ENCODE measurements around the gene RHOT1.
"Not testable (repeated sequence)": the region's sequence is repeated elsewhere in the genome, so short reads cannot be mapped to it uniquely, and the experiment has no call there.

Gene RHOT1

DNA sequence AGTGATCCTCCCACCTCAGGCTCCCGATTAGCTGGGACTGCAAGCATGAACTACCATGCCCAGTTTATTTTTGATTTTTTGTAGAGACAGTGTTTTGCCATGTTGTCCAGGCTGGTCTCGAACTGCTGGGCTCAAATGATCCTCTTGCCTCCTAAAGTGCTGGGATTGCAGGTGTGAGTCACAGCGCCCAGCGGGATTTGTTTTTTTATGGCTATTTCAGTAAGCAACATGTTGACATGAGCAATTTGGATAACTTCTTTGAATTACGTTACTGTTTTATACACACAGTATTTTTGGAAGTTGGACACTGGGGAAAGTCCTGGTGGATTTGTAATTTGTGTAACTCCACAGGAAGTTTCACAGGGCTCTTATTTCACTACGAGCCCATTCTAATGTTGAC is 18.5 kb upstream of the RHOT1 start:
- no peak for DNase-seq (ENCODE audit: low read depth in 1 of 2, low spot score in 1 of 2)

- no peak for DNase-seq (ENCODE audit: low read depth in 1 of 2, low spot score in 1 of 2)
Measured at GRCh38 chr17:32124985-32125847, 17.1 kb upstream of the RHOT1 start.

- no peak for DNase-seq (ENCODE audit: low read depth in 1 of 2, low spot score in 1 of 2)
Measured at GRCh38 chr17:32125848-32126153, 16.5 kb upstream of the RHOT1 start.

GRCh38 chr17:32126325-32126724 is 16.0 kb upstream of the RHOT1 start:
- DNase-seq (ENCODE audit: low read depth in 1 of 2, low spot score in 1 of 2): no peak

- DNase-seq (ENCODE audit: low read depth in 1 of 2, low spot score in 1 of 2): no peak
Measured at GRCh38 chr17:32126746-32127145, 15.6 kb upstream of the RHOT1 start.

DNA sequence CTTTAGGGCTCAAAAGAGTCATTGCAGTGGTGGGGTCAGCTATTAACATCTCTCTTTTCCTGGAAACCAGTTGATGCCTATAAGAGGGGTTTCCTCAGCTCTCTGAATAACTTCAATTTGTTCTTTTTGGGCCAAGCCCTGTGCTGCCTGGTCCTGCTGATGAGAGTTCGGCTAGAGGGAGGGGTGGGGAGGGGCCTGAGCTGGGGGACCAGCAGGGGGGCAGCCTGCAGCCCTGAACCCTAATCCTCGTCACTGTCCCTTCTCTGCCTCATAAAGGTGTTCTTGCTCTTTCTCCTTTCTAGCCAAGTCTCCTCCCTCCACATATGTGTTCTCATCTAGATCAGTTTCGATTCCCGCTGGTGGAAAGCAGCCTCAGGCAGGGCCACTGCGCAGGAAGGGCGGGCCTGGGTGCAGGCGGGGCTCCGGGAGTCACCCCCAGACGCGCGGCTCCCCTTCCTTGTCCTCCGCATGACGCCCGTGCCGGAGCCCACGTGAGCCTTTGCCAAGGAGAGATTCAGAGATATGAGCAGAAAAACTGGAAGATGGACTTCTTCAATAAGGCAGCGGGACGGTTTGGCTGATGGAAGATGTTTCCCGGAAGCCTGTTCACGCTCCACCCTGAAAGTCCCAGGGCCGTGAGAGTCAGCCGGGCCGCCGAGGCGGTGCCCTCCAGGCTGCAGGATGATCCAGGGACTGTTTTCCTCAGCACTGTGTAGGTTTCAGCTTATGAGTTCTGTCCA is 15.0 kb upstream of the RHOT1 start:
- peak; percentile 58 to 73 for DNase-seq (ENCODE audit: low read depth in 1 of 2, low spot score in 1 of 2)

DNA sequence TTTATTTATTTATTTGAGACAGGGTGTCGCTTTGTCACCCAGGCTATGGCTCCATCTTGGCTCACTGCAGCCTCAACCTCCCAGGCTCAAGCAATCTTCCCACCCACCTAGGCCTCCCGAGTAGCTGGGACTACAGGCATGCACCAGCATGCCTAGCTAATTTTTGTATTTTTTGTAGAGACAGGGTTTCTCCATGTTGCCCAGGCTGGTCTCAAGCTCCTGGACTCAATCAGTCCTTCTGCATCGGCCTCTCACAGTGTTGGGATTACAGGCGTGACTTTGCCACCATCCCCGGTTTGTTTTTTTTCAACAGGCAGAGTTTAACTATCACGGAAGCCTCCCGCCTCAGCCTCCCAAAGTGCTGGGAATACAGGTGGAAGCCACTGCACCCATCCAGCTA is 13.8 kb upstream of the RHOT1 start:
- not testable (repeated sequence) for DNase-seq (ENCODE audit: low read depth in 1 of 2, low spot score in 1 of 2)

DNA sequence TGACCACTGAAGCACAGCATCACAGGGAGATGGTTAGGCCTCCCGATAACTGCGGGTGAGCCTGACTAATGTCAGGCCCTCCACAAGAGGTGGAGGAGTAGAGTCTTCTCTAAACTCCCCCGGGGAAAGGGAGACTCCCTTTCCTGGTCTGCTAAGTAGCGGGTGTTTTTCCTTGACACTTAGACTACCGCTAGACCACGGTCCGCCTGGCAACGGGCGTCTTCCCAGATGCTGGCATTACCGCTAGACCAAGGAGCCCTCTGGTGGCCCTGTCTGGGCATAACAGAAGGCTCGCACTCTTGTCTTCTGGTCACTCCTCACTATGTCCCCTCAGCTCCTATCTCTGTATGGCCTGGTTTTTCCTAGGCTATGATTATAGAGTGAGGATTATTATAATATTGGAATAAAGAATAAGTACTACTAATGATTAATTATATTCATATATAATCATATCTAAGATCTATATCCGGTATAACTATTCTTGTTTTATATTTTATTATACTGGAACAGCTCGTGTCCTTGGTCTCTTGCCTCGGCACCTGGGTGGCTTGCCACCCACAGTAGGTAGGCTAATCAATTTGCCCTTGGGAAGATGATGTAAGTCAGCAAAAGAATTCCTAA is 6.7 kb upstream of the RHOT1 start:
- DNase-seq (ENCODE audit: low read depth in 1 of 2, low spot score in 1 of 2): not testable (repeated sequence)

- no peak for DNase-seq (ENCODE audit: low read depth in 1 of 2, low spot score in 1 of 2)
Measured at GRCh38 chr17:32136856-32137255, 5.4 kb upstream of the RHOT1 start.

GRCh38 chr17:32139504-32139903 is 2.8 kb upstream of the RHOT1 start:
- not testable (repeated sequence) for DNase-seq (ENCODE audit: low read depth in 1 of 2, low spot score in 1 of 2)

- DNase-seq (ENCODE audit: low read depth in 1 of 2, low spot score in 1 of 2): no peak
Measured at GRCh38 chr17:32141258-32141657, 1.0 kb upstream of the RHOT1 start.

- DNase-seq (ENCODE audit: low read depth in 1 of 2, low spot score in 1 of 2): no peak
Measured at GRCh38 chr17:32141679-32142037, 644 bp upstream of the RHOT1 start.

DNA sequence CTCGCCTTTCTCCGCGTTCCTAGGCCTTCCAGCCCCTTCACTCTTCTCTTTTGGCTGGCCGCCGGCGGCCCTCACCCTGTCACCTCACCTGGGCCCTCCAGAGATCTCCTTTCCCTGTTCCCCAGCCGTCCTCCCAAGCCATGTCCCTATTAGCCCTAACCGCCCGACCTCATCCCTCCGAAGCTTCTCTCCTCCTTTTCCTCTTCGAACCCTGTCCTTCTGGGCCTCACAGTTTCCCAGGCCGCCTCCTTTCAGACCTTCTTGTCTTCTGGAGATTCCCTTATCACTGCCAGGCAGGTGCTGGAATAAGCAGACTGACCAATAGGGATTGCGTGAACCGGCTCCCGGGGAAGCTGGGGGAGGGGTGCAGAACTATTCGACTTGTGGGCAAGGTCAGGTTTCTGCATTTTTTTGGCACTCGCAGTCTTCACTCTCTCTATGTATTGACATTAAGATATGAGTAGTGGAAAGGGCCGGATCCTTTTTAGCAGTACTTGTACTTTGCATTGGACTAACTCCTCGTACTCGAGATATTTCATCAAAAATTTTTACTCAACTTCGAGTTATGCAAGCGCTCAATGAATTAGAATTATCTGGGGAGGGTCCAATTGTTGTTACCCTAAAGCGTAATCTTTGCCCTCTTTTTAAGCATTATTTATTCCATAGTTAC is 690 bp downstream of the RHOT1 start:
- DNase-seq (ENCODE audit: low read depth in 1 of 2, low spot score in 1 of 2): no peak

- DNase-seq (ENCODE audit: low read depth in 1 of 2, low spot score in 1 of 2): no peak
Measured at GRCh38 chr17:32143527-32143870, 1.2 kb downstream of the RHOT1 start.

DNA sequence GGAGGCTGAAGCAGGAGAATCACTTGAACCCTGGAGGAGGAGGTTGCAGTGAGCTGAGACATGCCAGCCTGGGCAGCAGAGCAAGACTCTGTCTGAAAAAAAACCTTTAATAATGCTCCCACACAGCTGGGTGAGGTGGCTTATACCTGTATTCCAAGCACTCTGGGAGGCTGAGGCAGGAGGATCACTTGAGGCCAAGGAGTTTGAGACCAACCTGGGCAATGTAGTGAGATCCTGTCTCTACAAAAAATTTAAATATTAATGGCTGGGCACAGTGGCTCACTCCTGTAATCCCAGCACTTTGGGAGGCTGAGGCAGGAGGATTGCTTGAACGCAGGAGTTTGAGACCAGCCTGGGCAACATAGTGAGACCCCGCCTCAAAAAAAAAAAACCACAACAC is 2.1 kb downstream of the RHOT1 start:
- DNase-seq (ENCODE audit: low read depth in 1 of 2, low spot score in 1 of 2): not testable (repeated sequence)

- DNase-seq (ENCODE audit: low read depth in 1 of 2, low spot score in 1 of 2): no peak
Measured at GRCh38 chr17:32148351-32148750, 6.0 kb downstream of the RHOT1 start.

GRCh38 chr17:32150358-32150757 is 8.1 kb downstream of the RHOT1 start:
- DNase-seq (ENCODE audit: low read depth in 1 of 2, low spot score in 1 of 2): no peak

- no peak for DNase-seq (ENCODE audit: low read depth in 1 of 2, low spot score in 1 of 2)
Measured at GRCh38 chr17:32152130-32152529, 9.8 kb downstream of the RHOT1 start.

GRCh38 chr17:32155896-32156295 is 13.6 kb downstream of the RHOT1 start:
- no peak for DNase-seq (ENCODE audit: low read depth in 1 of 2, low spot score in 1 of 2)

- no peak for DNase-seq (ENCODE audit: low read depth in 1 of 2, low spot score in 1 of 2)
Measured at GRCh38 chr17:32156656-32157055, 14.4 kb downstream of the RHOT1 start.

DNA sequence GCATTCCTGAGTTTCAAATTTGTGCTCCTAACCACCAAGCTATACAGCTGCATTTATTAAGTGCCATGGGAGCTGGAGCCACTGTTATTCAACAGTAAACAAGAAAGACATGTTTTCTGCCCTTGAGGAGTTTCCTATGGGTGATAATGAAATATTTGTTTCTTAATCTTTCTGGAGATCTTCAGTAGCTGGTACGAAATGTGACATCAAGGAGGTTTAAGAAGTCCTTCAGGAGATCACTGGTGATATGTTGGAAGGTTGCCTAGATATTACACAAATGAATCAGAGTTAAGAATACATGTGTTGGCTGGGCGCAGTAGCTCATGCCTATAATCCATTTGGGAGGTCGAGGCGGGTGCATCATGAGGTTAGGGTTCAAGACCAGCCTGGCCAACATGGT is 14.9 kb downstream of the RHOT1 start:
- no peak for DNase-seq (ENCODE audit: low read depth in 1 of 2, low spot score in 1 of 2)

Data from activated CD4-positive, alpha-beta T cell treated with anti-CD3 and anti-CD28 coated beads, Interleukin-2, amount 50 U/mL, for 24 hours (primary cell).